Occipital lobe (tissue), 2 donors: ENCODE measurements around the gene ERCC2. TPM values are rescaled to one million over a fixed set of nuclear protein-coding genes. Genes with fewer than 3 reads are reported as not detected.

Experiments used
- DNase-seq: peaks from one replicate; lab custom pipeline; 2025; lab: John Stamatoyannopoulos, UW
- total RNA-seq: library from RNA; depleted of rRNA; stranded (reverse); fragments of >200 nt; gene quantifications from one replicate; pipeline ENCODE4 v1.2.3, GENCODE V29; 2014

The ERCC2 gene
- total RNA-seq, 1 donor from 2014 or later = 10.9 TPM

GRCh38 chr19:45402298-45403061 lies 32.1 kb upstream of the ERCC2 start:
- DNase-seq = no peak

GRCh38 chr19:45401815-45402214 lies 31.4 kb upstream of the ERCC2 start:
- DNase-seq = no peak

- no peak for DNase-seq
These were observed 29.8 kb upstream of the ERCC2 start for GRCh38 chr19:45400192-45400591.

GRCh38 chr19:45395821-45396617 lies 25.6 kb upstream of the ERCC2 start:
- DNase-seq = no peak

GRCh38 chr19:45391871-45392665 lies 21.7 kb upstream of the ERCC2 start:
- no peak for DNase-seq

- no peak for DNase-seq
These were observed 21.0 kb upstream of the ERCC2 start for GRCh38 chr19:45391346-45391745.

DNA sequence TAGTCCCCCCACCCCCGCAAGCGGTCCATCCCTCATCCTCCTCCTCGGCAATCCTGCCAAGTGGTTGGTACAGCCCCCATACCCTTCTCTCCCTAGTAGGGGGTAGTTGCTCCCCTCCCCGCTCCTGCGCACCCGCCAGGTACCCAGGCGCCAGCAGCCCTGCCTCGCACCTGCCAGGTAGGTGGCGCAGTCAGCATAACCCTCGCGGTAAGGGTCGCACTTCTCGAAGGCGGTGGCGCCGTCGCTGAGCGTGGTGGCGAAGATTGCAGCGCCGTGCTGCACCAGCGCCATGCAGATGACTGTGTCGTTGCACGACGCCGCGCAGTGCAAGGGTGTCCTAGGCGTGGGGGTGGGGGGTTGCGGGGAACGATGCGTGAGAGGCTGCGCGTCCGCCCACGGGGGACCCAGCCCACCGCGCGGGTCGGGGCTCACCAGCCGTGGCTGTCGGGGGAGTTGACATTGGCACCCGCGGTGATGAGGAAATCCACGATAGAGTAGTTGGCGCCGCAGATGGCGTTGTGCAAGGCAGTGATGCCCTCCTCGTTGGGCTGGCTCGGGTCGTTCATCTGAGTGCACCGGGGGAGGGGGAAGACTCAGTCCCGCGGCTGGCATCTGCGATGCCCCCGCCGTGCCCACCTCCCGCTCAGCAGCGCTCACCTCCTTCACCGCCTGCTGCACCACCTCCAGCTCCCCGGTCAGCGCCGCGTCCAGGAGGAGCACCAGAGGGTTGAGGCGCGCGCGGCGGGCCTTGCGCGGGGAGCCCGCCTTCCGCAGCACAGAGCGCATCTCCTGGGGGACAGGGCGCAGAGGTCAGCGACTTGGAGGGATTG lies 15.2 kb upstream of the ERCC2 start:
- DNase-seq = no peak

- no peak for DNase-seq
These were observed 12.1 kb upstream of the ERCC2 start for GRCh38 chr19:45382426-45382825.

DNA sequence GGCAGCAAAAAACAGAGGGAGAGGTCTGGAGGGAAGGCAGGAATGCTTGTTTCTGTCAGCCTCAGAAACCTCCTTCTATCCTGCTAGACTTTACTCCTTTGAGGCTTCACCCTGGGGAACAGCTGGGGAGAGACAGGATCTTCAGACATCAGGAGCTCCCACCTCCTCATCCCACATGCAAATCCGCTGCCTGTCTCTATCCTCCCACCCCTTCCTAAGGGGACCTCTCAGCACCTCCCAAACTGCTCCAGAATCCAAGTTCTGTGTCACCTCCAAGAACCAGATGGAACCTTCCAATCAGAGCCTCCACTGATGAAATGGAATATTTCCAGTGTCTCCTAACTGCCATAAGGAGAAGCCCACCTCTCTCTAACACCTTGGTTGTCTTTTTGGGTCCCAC lies 9.7 kb upstream of the ERCC2 start:
- DNase-seq = no peak

- no peak for DNase-seq
These were observed 5.8 kb upstream of the ERCC2 start for GRCh38 chr19:45376045-45376724.

- DNase-seq = no peak
These were observed 1.5 kb downstream of the ERCC2 start for GRCh38 chr19:45368737-45369340.

DNA sequence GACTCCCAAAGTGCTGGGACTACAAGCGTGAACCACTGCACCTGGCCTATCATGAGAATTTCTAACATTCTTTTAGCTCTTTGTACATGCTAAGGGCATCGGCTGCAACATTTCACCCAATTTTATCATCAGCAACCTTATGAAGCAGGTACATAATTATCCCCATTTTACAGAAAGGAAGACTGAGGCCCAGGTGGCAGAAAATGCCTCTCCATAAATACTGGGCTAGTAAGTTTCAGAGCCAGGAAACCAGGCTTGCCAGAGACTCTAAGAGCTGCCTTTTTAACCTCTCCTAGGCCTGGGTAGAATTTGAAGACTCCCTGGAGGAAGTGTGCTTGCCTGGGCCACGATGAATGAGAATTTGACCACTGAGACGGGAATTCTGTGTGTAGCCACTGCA lies 2.2 kb downstream of the ERCC2 start:
- no peak for DNase-seq

GRCh38 chr19:45364696-45365095 lies 5.7 kb downstream of the ERCC2 start:
- DNase-seq = no peak

- DNase-seq = no peak
These were observed 6.4 kb downstream of the ERCC2 start for GRCh38 chr19:45363861-45364459.

DNA sequence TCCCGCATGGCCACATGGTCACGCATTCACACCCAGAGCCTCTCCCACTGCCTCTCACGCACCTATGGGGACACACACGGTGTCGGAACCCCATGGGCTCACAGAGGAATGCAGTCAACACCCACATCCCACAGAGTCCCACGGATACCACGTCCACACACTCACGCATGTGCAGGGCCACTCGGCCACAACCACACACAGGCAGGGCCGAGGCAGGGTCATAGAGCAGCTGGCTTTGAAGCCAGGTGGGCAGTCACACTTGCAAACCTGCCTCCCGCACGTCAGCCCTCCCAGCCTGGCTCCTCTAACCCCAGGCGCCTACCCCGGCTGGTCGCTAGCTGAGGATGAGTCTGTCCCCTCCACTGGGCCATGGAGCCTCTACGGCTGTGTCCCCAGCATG lies 8.1 kb downstream of the ERCC2 start:
- no peak for DNase-seq

DNA sequence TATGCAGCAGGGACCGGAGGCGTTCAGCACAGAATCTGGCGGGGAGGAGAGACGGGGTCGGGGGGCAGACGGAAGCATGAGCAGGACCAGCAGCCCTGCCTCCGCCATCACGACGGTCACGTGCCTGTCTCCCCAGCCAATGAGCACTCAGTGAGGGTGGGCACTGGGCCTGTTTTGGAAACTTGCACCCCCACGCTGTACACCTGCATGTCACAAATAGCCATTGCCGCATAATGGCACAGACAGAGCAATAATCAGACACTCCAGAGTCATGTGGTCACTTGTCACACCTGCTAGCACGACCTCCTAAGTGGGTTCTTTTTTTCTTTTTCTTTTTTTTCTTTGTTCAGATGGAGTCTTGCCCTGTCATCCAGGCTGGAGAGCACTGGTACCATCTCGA lies 8.8 kb downstream of the ERCC2 start:
- DNase-seq = no peak

DNA sequence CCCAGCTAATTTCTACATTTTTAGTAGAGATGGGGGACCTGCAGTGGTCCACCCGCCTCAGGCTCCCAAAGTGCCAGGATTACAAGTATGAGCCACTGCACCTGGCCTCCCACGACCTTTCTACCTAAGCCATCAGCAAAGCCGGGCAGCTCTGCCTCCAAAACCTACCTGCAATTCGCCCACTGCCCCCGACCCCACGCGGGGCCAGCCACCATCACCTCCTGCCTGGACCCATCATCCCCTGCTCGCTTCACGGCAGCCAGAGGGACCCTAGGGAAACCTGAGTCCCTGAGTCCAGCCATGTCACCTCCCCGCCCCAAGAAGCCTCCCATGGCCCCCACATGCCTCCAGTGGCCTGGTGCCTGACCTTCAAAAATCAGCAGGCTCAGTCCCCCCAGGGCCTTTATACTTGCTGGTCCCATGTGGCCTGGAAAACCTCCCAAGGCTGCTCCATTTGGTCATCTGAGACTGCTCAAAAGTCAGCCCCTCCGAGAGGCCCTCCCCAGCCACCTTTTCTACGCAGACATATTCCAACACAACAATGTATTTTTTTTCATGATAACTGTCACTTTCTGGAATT lies 12.1 kb downstream of the ERCC2 start:
- DNase-seq = no peak

DNA sequence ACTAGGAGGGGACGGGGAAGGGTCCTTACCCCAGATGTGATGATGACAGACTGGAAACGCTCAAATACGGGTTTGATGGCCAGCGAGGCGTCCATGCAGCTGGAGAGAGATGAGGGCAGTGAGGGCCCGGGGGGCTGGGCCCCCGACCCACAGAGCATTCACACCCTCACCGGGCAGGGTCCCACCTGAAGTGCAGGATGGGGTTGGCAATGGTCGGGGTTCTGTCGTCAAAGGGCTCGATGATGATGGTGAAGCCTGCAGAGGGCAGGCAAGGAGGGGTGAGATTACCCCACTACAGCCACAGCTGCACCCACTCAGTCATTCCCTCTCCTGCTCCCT lies 13.0 kb downstream of the ERCC2 start:
- DNase-seq = no peak

GRCh38 chr19:45356760-45357444 lies 13.5 kb downstream of the ERCC2 start:
- no peak for DNase-seq
